ENCODE data around the gene TRIP6. TPM values are rescaled to one million over a fixed set of nuclear protein-coding genes. Genes with fewer than 3 reads are reported as not detected.

TRIP6 gene
- total and polyA plus RNA-seq, 2 of the 8 experiments (the other 6 are each of a cell fraction or from before 2014, with no cell fraction given), result 88.4 to 103 TPM

- TF ChIP-seq KDM5A (IDR thresholded peaks at IDR 0.05; ENCODE audit: low read length) (no peak), CHD1 (IDR thresholded peaks at IDR 0.05; ENCODE audit: low read depth, low read length) (no peak), CTCF (IDR thresholded peaks at IDR 0.05; ENCODE audit: control extremely low read depth in 1 of 3, insufficient read depth in 1 of 3, low read depth in 1 of 3, low read length in 3 of 3) (no peak), RNF2 (IDR thresholded peaks at IDR 0.05; ENCODE audit: borderline replicate concordance, low read depth, low read length, missing control alignments, poor library complexity, severe bottlenecking) (no peak), USF2 (IDR thresholded peaks at IDR 0.05; ENCODE audit: low read length) (no peak), SP4 (IDR thresholded peaks at IDR 0.05; ENCODE audit: low read length) (no peak), MAX (IDR thresholded peaks at IDR 0.05) (no peak)
These were observed 25.5 kb downstream of the TRIP6 start (continued) for GRCh38 chr7:100892364-100893317.
